ENCODE results near the gene HS3ST1.

The HS3ST1 gene

GRCh38 chr4:11430536-11430935 is 1.8 kb upstream of the HS3ST1 start:
- no peak for DNase-seq

DNA sequence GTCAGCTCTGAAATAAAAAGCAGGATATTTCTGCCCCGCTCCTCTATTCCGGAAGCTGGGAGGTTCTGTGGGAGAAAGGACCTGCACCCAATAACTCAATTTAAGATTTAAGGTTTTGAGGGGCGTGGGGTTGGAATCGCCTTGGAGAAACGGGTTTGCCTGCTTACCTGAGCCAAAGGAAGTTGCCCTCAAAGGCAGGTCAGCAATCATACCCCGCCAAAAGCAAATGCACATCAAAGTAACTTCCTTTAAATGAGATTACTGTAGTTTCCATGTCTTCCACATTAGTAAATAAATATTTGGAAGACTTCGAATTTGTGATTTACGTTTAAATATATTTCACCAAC is 978 bp upstream of the HS3ST1 start:
- no peak for DNase-seq

DNA sequence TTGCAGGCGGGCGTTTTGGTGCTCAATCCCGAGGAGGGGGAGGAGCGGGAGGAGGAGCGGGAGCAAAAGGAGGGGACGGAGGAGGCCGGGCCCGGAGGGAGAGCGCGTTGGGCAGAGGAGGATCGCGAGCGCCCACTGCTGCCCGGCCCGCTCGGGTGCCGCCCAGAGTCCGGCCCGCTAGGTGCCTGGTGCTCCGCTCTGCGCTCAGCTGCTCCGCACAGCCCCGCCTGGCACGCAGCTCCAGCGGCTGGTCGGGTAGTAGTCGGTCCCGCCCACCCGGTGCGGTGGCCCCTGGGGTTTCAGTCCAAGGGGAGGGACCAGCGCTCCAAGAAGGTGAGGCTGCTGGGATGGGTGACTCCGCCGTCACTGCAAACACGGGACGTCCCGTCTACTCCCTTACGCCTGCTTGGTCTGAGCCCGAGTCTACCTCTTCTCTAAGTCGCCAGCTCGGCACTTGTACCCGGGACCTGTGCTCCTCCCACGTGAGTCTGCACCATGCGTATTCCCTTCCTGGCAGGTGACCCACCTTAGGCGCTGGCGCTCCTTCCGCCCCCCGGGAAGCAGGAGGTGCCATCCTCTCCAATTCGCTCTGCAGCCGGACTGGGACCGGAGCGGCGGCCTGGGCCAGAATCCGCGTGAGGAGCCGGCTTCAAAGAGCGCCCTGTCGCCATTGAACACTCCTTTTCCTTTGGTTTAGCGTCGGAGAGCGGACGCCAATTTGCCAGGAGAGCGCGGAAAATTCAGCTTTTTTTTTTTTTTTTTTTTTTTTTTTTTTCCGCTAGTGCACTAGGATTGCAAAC is 405 bp upstream of the HS3ST1 start:
- no peak for DNase-seq

DNA sequence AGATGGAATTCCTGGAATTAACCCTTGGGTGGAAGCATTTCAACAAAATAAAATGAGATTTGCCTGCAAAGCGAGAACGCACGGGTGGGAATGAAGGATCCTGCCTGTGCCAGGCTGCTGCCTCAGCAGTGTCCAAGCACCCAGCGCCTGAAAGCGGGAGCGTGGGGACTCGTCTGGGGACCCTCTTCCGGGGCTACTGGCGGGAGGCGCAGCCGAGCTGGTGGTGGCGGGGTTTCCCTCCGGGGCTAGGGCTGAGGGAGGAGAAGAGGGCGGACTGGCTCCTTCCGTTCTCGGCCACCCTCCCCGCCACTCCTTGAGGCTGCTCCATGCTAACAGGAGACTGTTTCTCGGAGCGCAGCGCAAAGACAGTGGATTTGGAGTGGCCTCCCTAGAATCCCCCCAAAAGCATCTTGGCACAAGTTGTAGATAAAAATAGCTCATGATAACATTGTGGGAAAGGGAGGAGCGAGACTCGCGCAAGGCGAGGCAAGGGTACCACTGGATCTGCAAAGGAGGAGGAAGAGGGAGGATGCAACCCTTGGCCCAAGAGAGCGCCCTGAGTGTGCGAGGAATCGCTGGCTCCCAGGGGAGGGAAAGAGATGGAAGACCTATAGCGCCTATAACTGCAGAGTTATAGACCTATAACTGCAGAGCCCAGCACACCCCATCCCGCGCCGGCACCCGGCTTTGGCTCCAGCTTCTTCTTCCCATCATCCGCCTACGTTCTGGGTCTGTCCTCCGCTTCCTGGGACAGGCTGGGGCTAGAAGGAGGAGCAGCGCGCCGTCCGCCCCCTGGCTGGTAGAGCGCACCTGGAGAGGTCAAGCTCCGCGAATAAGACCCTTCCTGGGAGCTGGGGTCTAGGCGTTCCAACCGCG is 1.3 kb downstream of the HS3ST1 start:
- no peak for DNase-seq

- DNase-seq: no peak
Observed at GRCh38 chr4:11426731-11427120, 2.0 kb downstream of the HS3ST1 start.

- DNase-seq: no peak
Observed at GRCh38 chr4:11426003-11426402, 2.7 kb downstream of the HS3ST1 start.

DNA sequence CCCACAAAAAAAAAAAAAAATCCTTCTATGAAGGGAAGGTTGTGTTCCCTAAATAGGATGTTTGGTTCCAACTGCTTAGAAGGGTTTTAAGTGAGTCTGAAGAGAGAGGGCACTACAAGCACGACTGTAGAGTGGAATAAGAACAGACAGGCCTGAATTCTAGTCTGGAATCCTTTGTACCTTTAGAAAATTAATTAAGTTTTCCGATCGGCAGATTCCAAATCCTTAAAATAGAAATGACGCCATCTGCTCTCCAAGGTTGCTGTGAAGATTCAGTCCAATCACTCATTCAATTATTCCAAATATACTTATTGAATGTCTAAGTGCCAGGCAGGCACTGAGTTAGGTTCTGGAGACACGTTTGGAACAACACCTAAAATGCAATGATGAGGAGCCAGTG is 3.8 kb downstream of the HS3ST1 start:
- DNase-seq: no peak

DNA sequence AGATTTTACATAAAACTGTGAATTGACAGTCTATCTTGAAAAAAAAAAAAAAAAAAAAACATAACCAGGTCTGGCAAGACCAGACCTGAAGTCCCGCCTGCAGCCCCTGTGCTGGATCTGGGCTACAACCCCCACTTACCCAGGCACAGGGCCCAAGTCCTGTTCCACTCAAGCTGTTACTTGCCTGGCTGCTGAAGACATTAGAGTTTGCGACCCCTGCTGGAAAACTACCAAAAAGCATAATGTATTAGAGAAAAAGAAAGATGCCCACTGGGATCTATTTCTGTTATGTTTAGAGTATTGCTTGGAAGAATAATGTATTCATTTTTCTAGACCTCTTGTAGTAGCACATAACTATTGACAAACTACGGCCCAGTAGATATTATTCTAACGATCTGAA is 4.7 kb downstream of the HS3ST1 start:
- no peak for DNase-seq

- DNase-seq: no peak
Observed at GRCh38 chr4:11423465-11423864, 5.2 kb downstream of the HS3ST1 start.

GRCh38 chr4:11421116-11421515 is 7.6 kb downstream of the HS3ST1 start:
- no peak for DNase-seq

DNA sequence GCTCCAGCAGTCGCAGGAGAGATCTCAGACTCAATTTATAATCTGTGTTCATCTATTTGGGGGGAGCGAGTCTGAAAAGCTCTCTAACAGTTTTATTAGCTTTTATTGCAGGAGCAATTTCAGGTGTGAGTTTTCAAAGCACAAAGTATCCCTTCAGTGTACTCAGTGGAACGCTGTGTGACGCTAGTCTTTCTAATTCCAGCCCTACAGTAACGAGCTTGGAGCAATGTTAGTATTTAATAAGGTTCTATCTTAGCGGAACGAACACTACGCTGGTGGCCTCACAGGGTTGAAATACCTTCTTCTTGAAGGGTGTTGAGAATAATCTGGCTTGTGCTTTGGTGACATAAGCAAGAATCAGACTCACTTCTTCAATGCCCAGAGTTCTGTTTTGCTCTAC is 8.4 kb downstream of the HS3ST1 start:
- no peak for DNase-seq

DNA sequence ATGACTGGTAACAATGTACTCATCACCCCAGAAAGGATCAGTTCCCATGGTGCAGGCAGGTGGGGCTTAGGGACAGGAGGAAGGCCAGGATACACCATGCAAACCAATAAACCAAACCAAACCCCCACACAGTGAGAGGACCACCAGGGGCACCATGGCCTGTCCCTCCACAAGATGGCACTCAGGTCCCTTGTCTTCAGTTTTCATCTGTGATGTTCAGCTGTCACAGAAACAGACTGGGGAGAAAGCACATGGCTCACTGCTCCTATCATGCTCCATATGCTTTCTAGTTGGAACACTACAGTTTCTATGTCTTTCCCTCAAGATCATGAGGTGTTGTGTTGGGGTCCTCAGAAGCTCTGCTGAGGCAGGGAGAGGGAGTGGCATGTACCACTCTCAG is 10.1 kb downstream of the HS3ST1 start:
- DNase-seq: no peak

- no peak for DNase-seq
Observed at GRCh38 chr4:11416767-11417113, 12.0 kb downstream of the HS3ST1 start.

DNA sequence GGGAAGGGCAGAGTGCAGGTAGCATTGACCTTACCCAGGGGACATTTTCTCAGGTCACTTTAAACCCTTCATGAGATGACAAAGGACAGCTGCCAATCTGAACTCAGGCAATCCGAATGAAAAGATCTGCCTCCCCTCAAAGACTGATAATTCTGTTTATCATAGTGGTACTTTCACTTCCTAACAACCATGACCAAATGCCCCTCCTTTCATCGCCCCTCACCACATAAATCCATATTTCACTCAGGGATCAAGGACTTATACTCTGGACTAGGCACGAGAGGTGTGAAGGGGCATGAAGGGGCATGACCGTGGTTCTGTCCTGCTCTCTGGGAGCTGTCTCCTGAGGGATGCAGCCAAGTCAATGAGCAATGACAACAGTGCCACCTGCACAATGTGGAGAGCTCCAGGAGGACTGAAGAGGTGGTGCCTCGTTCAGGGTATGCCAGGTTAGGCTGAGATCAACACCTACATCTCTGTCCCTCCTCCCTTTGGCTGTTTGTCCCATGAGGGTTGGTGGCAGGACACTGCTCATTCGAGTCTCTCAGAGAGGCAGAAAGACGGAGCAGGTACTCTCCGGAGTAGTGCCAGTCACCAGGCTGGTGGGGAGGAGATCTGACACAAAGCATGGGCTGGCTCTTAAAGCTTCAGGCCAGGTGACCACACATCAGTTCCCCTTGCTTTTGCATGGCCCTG is 12.5 kb downstream of the HS3ST1 start:
- no peak for DNase-seq

GRCh38 chr4:11415409-11416070 is 13.2 kb downstream of the HS3ST1 start:
- no peak for DNase-seq

- no peak for DNase-seq
Observed at GRCh38 chr4:11412211-11412610, 16.5 kb downstream of the HS3ST1 start.

GRCh38 chr4:11409632-11410031 is 19.1 kb downstream of the HS3ST1 start:
- DNase-seq: no peak

- DNase-seq: peak; percentile 27
Observed at GRCh38 chr4:11408233-11408967, 20.3 kb downstream of the HS3ST1 start.

GRCh38 chr4:11407551-11407950 is 21.1 kb downstream of the HS3ST1 start:
- no peak for DNase-seq

GRCh38 chr4:11404431-11404830 is 24.3 kb downstream of the HS3ST1 start:
- no peak for DNase-seq

GRCh38 chr4:11402192-11402591 is 26.5 kb downstream of the HS3ST1 start:
- no peak for DNase-seq

- DNase-seq: no peak
Observed at GRCh38 chr4:11399461-11399971, 29.2 kb downstream of the HS3ST1 start.

Data from NCI-H524 treated with DMSO at 0.1 percent for 48 hours (cell line).